Measurements from ENCODE around the gene TSSC4. TPM values are rescaled to one million over a fixed set of nuclear protein-coding genes. Genes with fewer than 3 reads are reported as not detected.

Gene TSSC4
- total and polyA plus RNA-seq, 2 of the 13 experiments (the other 11 are each of a cell fraction or from before 2014, with no cell fraction given), result 16.2 to 58.6 TPM

DNA sequence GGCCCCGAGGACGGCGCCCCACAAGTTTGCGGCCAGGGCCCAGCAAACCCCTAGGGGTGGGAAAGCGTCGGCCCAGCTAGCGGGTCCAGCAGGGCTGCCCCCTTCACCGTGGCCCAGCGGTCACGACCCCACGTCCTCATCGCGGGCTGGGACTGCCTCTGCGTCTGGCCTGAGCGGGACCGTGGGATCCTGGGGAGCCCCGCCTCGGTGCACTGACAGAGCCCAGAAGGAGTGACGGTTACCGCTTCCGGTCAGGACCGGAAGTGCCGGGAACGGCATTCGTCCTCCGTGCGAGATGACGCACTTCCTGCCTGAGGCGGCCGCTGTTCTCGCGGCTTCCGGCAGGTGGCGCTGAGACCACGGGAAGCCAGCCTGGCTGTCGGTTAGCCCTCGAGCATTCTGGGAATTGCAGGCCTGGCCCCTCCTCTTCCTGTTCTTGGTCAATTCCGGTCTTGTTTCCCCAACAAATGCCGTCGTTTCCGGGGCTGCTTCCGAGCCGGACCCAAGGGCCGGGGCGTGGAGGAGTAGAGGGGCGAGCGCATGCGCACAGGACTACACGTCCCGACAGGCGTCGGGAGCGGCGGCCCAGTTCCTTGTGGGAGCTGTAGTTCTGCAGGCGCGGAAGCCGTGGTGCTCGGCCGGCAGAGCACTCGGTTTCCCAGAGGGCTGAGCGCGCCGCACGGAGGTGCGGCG, at the start of gene TSSC4 (continued):
- TF ChIP-seq, protein P1, sequence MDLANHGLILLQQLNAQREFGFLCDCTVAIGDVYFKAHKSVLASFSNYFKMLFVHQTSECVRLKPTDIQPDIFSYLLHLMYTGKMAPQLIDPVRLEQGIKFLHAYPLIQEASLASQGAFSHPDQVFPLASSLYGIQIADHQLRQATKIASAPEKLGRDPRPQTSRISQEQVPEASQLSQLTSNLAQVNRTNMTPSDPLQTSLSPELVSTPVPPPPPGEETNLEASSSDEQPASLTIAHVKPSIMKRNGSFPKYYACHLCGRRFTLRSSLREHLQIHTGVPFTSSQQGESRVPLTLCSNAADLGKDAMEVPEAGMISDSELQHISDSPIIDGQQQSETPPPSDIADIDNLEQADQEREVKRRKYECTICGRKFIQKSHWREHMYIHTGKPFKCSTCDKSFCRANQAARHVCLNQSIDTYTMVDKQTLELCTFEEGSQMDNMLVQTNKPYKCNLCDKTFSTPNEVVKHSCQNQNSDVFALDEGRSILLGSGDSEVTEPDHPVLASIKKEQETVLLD (CRISPR knock-in tag; IDR thresholded peaks at IDR 0.05; ENCODE audit: low read depth), result peak; percentile 89
- peak; percentile 93 for TF ChIP-seq ZNF567 (CRISPR knock-in tag; IDR thresholded peaks at IDR 0.05; ENCODE audit: borderline replicate concordance)
- TF ChIP-seq, protein P2, sequence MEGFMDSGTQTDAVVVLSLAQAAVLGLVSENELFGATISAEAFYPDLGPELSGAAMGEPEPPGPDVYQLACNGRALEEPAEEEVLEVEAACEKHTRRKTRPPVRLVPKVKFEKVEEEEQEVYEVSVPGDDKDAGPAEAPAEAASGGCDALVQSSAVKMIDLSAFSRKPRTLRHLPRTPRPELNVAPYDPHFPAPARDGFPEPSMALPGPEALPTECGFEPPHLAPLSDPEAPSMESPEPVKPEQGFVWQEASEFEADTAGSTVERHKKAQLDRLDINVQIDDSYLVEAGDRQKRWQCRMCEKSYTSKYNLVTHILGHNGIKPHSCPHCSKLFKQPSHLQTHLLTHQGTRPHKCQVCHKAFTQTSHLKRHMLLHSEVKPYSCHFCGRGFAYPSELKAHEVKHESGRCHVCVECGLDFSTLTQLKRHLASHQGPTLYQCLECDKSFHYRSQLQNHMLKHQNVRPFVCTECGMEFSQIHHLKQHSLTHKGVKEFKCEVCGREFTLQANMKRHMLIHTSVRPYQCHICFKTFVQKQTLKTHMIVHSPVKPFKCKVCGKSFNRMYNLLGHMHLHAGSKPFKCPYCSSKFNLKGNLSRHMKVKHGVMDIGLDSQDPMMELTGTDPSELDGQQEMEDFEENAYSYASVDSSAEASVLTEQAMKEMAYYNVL (CRISPR knock-in tag; IDR thresholded peaks at IDR 0.05; ENCODE audit: borderline replicate concordance), result peak; percentile 77; the same call in 1 of the 2 replicates
- peak; percentile 68; the same call in 1 of the 2 replicates for TF ChIP-seq CEBPB (IDR thresholded peaks at IDR 0.05; ENCODE audit: borderline replicate concordance, low read depth, low read length)
- TF ChIP-seq ZNF878 (CRISPR knock-in tag; IDR thresholded peaks at IDR 0.05), result no peak
- no peak for TF ChIP-seq ZNF781 (CRISPR knock-in tag; IDR thresholded peaks at IDR 0.05; ENCODE audit: borderline replicate concordance, not compliant biosample characterization)
- 0 out of 2 replicates have a peak, but pooled peaks have one; percentile 67 for TF ChIP-seq NCOA1 (CRISPR knock-in tag; IDR thresholded peaks at IDR 0.05)
- TF ChIP-seq HNRNPUL1 (IDR thresholded peaks at IDR 0.05; ENCODE audit: low read depth, low read length), result no peak
- TF ChIP-seq, protein P3, sequence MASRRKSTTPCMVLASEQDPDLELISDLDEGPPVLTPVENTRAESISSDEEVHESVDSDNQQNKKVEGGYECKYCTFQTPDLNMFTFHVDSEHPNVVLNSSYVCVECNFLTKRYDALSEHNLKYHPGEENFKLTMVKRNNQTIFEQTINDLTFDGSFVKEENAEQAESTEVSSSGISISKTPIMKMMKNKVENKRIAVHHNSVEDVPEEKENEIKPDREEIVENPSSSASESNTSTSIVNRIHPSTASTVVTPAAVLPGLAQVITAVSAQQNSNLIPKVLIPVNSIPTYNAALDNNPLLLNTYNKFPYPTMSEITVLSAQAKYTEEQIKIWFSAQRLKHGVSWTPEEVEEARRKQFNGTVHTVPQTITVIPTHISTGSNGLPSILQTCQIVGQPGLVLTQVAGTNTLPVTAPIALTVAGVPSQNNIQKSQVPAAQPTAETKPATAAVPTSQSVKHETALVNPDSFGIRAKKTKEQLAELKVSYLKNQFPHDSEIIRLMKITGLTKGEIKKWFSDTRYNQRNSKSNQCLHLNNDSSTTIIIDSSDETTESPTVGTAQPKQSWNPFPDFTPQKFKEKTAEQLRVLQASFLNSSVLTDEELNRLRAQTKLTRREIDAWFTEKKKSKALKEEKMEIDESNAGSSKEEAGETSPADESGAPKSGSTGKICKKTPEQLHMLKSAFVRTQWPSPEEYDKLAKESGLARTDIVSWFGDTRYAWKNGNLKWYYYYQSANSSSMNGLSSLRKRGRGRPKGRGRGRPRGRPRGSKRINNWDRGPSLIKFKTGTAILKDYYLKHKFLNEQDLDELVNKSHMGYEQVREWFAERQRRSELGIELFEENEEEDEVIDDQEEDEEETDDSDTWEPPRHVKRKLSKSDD (CRISPR knock-in tag; IDR thresholded peaks at IDR 0.05; ENCODE audit: low read depth), result peak; percentile 95
- TF ChIP-seq PLRG1 (conservative IDR thresholded peaks at IDR 0.05), result no peak
- TF ChIP-seq ZFP1 (CRISPR knock-in tag; IDR thresholded peaks at IDR 0.05), result peak; percentile 49; the same call in 1 of the 2 replicates
- TF ChIP-seq ZNF562 (CRISPR knock-in tag; IDR thresholded peaks at IDR 0.05; ENCODE audit: borderline replicate concordance), result no peak
- peak; percentile 90; the same call in 1 of the 2 replicates for TF ChIP-seq CBFB (CRISPR knock-in tag; IDR thresholded peaks at IDR 0.05)
- TF ChIP-seq, protein P4, sequence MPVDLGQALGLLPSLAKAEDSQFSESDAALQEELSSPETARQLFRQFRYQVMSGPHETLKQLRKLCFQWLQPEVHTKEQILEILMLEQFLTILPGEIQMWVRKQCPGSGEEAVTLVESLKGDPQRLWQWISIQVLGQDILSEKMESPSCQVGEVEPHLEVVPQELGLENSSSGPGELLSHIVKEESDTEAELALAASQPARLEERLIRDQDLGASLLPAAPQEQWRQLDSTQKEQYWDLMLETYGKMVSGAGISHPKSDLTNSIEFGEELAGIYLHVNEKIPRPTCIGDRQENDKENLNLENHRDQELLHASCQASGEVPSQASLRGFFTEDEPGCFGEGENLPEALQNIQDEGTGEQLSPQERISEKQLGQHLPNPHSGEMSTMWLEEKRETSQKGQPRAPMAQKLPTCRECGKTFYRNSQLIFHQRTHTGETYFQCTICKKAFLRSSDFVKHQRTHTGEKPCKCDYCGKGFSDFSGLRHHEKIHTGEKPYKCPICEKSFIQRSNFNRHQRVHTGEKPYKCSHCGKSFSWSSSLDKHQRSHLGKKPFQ (CRISPR knock-in tag; IDR thresholded peaks at IDR 0.05; ENCODE audit: insufficient replicate concordance), result no peak
- peak; percentile 94 for TF ChIP-seq ATF1 (CRISPR knock-in tag; IDR thresholded peaks at IDR 0.05)
- TF ChIP-seq, protein P5, sequence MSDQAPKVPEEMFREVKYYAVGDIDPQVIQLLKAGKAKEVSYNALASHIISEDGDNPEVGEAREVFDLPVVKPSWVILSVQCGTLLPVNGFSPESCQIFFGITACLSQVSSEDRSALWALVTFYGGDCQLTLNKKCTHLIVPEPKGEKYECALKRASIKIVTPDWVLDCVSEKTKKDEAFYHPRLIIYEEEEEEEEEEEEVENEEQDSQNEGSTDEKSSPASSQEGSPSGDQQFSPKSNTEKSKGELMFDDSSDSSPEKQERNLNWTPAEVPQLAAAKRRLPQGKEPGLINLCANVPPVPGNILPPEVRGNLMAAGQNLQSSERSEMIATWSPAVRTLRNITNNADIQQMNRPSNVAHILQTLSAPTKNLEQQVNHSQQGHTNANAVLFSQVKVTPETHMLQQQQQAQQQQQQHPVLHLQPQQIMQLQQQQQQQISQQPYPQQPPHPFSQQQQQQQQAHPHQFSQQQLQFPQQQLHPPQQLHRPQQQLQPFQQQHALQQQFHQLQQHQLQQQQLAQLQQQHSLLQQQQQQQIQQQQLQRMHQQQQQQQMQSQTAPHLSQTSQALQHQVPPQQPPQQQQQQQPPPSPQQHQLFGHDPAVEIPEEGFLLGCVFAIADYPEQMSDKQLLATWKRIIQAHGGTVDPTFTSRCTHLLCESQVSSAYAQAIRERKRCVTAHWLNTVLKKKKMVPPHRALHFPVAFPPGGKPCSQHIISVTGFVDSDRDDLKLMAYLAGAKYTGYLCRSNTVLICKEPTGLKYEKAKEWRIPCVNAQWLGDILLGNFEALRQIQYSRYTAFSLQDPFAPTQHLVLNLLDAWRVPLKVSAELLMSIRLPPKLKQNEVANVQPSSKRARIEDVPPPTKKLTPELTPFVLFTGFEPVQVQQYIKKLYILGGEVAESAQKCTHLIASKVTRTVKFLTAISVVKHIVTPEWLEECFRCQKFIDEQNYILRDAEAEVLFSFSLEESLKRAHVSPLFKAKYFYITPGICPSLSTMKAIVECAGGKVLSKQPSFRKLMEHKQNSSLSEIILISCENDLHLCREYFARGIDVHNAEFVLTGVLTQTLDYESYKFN (CRISPR knock-in tag; conservative IDR thresholded peaks at IDR 0.05), result peak; percentile 60
- no peak for TF ChIP-seq ZNF292 (CRISPR knock-in tag; IDR thresholded peaks at IDR 0.05; ENCODE audit: borderline replicate concordance, low read depth)

Data from HepG2 (cell line).